Activated CD8-positive, alpha-beta T cell treated with anti-CD3 and anti-CD28 coated beads for 36 hours (primary cell): ENCODE data around the gene IGF2R. TPM values are rescaled to one million over a fixed set of nuclear protein-coding genes. Genes with fewer than 3 reads are reported as not detected.

Experiments
- ATAC-seq: fragments of 200-7000 bp; cut with Tn5 transposase; one replicate; pipeline ENCODE4 v1.10.0; 2021; ENCODE audit warnings: mild to moderate bottlenecking, moderate library complexity
- CTCF ChIA-PET: fragments of 350-600 bp; sonication (Branson Sonifier 250); formaldehyde crosslinking; loops from one replicate; lab custom pipeline; 2021; ENCODE audit warnings: antibody characterized with exemption; lab: Charles Lee
- POLR2A ChIA-PET: fragments of 350-600 bp; sonication (Branson Sonifier 250); formaldehyde crosslinking; loops from one replicate; lab custom pipeline; 2021; ENCODE audit warnings: antibody characterized with exemption; lab: Charles Lee
- DNase-seq: peaks from one replicate; pipeline ENCODE4 v3.0.0-alpha.2; 2020
- H3K27ac Mint-ChIP-seq: one replicate; pipeline ENCODE4 v1.8.0; 2021; ENCODE audit warnings: mild to moderate bottlenecking, mixed read lengths
- H3K27me3 Mint-ChIP-seq: one replicate; pipeline ENCODE4 v1.8.0; 2021; ENCODE audit warnings: mixed read lengths
- H3K36me3 Mint-ChIP-seq: one replicate; pipeline ENCODE4 v1.8.0; 2021; ENCODE audit warnings: low read depth, mixed read lengths
- H3K4me1 Mint-ChIP-seq: one replicate; pipeline ENCODE4 v1.8.0; 2021; ENCODE audit warnings: low read depth, mixed read lengths
- H3K4me3 Mint-ChIP-seq: one replicate; pipeline ENCODE4 v1.8.0; 2021; ENCODE audit warnings: mild to moderate bottlenecking, moderate library complexity, mixed read lengths
- H3K9me3 Mint-ChIP-seq: one replicate; pipeline ENCODE4 v1.8.0; 2021; ENCODE audit warnings: mixed read lengths
- intact Hi-C: fragments of 100-400 bp; cut with micrococcal nuclease; formaldehyde crosslinking; loops from one replicate; pipeline ENCODE4 v1.10.0; 2022
- total RNA-seq, 2 experiments: library from RNA; stranded (reverse); gene quantifications; one replicate each; pipeline ENCODE4 v1.2.3, GENCODE V29; 2021
- TF ChIP-seq, protein P1 (sequence below): fragments of 200-600 bp; IDR thresholded peaks from one replicate; pipeline ENCODE4 v1.8.0; 2022; ENCODE audit warnings: antibody characterized with exemption, mild to moderate bottlenecking

Gene IGF2R
- total RNA-seq, 2 experiments from 2014 or later: 81.7 to 82.4 TPM

DNA sequence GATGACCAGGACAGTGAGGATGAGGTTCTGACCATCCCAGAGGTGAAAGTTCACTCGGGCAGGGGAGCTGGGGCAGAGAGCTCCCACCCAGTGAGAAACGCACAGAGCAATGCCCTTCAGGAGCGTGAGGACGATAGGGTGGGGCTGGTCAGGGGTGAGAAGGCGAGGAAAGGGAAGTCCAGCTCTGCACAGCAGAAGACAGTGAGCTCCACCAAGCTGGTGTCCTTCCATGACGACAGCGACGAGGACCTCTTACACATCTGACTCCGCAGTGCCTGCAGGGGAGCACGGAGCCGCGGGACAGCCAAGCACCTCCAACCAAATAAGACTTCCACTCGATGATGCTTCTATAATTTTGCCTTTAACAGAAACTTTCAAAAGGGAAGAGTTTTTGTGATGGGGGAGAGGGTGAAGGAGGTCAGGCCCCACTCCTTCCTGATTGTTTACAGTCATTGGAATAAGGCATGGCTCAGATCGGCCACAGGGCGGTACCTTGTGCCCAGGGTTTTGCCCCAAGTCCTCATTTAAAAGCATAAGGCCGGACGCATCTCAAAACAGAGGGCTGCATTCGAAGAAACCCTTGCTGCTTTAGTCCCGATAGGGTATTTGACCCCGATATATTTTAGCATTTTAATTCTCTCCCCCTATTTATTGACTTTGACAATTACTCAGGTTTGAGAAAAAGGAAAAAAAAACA lies 136.1 kb downstream of the IGF2R start:
- no peak overlapping the region for H3K27ac Mint-ChIP-seq
- CTCF ChIA-PET: interaction anchor here (1.3 kb wide), 1 partner anchor 241 kb away, joined by 3 read pairs; no protein-coding TSS in a partner anchor
- peaks cover 43% of the 10 kb centered on the region for H3K36me3 Mint-ChIP-seq
- peaks cover 7% of the 10 kb centered on the region for H3K4me1 Mint-ChIP-seq
- no peak for DNase-seq
- H3K27me3 Mint-ChIP-seq: no peaks in the 10 kb centered on the region
- no peak overlapping the region for H3K4me3 Mint-ChIP-seq
- no peaks in the 10 kb centered on the region for H3K9me3 Mint-ChIP-seq
- TF ChIP-seq, protein P1, sequence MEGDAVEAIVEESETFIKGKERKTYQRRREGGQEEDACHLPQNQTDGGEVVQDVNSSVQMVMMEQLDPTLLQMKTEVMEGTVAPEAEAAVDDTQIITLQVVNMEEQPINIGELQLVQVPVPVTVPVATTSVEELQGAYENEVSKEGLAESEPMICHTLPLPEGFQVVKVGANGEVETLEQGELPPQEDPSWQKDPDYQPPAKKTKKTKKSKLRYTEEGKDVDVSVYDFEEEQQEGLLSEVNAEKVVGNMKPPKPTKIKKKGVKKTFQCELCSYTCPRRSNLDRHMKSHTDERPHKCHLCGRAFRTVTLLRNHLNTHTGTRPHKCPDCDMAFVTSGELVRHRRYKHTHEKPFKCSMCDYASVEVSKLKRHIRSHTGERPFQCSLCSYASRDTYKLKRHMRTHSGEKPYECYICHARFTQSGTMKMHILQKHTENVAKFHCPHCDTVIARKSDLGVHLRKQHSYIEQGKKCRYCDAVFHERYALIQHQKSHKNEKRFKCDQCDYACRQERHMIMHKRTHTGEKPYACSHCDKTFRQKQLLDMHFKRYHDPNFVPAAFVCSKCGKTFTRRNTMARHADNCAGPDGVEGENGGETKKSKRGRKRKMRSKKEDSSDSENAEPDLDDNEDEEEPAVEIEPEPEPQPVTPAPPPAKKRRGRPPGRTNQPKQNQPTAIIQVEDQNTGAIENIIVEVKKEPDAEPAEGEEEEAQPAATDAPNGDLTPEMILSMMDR: no peak
- POLR2A ChIA-PET: interaction anchor here (0.5 kb wide), 1 partner anchor 1325 kb away, joined by 3 read pairs; no protein-coding TSS in a partner anchor
- no peak for ATAC-seq
- intact Hi-C loops: loop anchor here (10.0 kb wide), 1 partner anchor 240 kb away; no protein-coding TSS in a partner anchor

GRCh38 chr6:160106010-160106409 lies 137.1 kb downstream of the IGF2R start:
- DNase-seq: no peak
- intact Hi-C loops: loop anchor here (10.0 kb wide), 1 partner anchor 241 kb away; no protein-coding TSS in a partner anchor
- H3K4me3 Mint-ChIP-seq: no peak overlapping the region
- H3K9me3 Mint-ChIP-seq: no peaks in the 10 kb centered on the region
- TF ChIP-seq, protein P1: no peak
- peaks cover 3% of the 10 kb centered on the region for H3K4me1 Mint-ChIP-seq
- ChIA-PET POLR2A (no interaction called here), CTCF (no interaction called here)
- no peaks in the 10 kb centered on the region for H3K27me3 Mint-ChIP-seq
- peaks cover 40% of the 10 kb centered on the region for H3K36me3 Mint-ChIP-seq
- H3K27ac Mint-ChIP-seq: no peak overlapping the region
- ATAC-seq: no peak

- no peak overlapping the region for H3K4me3 Mint-ChIP-seq
- H3K4me1 Mint-ChIP-seq: no peaks in the 10 kb centered on the region
- TF ChIP-seq, protein P1: no peak
- no peak for DNase-seq
- CTCF ChIA-PET: no interaction called here
- H3K9me3 Mint-ChIP-seq: no peaks in the 10 kb centered on the region
- POLR2A ChIA-PET: no interaction called here
- H3K36me3 Mint-ChIP-seq: peaks cover 33% of the 10 kb centered on the region
- H3K27ac Mint-ChIP-seq: no peak overlapping the region
- no peak for ATAC-seq
- no peaks in the 10 kb centered on the region for H3K27me3 Mint-ChIP-seq
- intact Hi-C loops: loop anchor here (10.0 kb wide), 1 partner anchor 242 kb away; no protein-coding TSS in a partner anchor
Measured at GRCh38 chr6:160106701-160107100, 137.8 kb downstream of the IGF2R start.

GRCh38 chr6:160108077-160108476 lies 139.2 kb downstream of the IGF2R start:
- TF ChIP-seq, protein P1: no peak
- H3K27ac Mint-ChIP-seq: peak overlapping the region; percentile 8

GRCh38 chr6:160110586-160111123 lies 141.8 kb downstream of the IGF2R start:
- H3K4me1 Mint-ChIP-seq: no peaks in the 10 kb centered on the region
- peak overlapping the region; percentile 9 for H3K27ac Mint-ChIP-seq
- DNase-seq: no peak
- ATAC-seq: no peak
- ChIA-PET POLR2A (no interaction called here), CTCF (no interaction called here)
- intact Hi-C loops: no loop called here
- H3K9me3 Mint-ChIP-seq: no peaks in the 10 kb centered on the region
- no peaks in the 10 kb centered on the region for H3K27me3 Mint-ChIP-seq
- no peak overlapping the region for H3K4me3 Mint-ChIP-seq
- H3K36me3 Mint-ChIP-seq: peaks cover 10% of the 10 kb centered on the region
- TF ChIP-seq, protein P1: no peak

More at GRCh38 chr6:160108077-160108476, 139.2 kb downstream of the IGF2R start:
- intact Hi-C loops: loop anchor here (10.0 kb wide), 1 partner anchor 243 kb away; no protein-coding TSS in a partner anchor
- ATAC-seq (no peak), DNase-seq (no peak)
- Mint-ChIP-seq H3K27me3 (no peaks in the 10 kb centered on the region), H3K4me1 (no peaks in the 10 kb centered on the region), H3K9me3 (no peaks in the 10 kb centered on the region), H3K4me3 (no peak overlapping the region), H3K36me3 (peaks cover 31% of the 10 kb centered on the region)
- ChIA-PET POLR2A (no interaction called here), CTCF (no interaction called here)
